CD14-positive monocyte (primary cell): ENCODE data around the gene KRTAP4-2. TPM values are rescaled to one million over a fixed set of nuclear protein-coding genes. Genes with fewer than 3 reads are reported as not detected.

Source experiments
- DNase-seq, 3 donors: peaks; one replicate each; pipeline ENCODE4 v3.0.0-alpha.2; 2011 to 2022
- H2AFZ ChIP-seq: 2 replicates; pipeline ENCODE4 v1.6.0; 2012; ENCODE audit warnings: mild to moderate bottlenecking, low read depth, low read length, inconsistent platforms; ENCODE audit not compliant: insufficient read depth, poor library complexity, severe bottlenecking
- H3K27ac ChIP-seq, 2 donors: 1 replicate in 1 of 2; 2 replicates in 1 of 2; pipeline ENCODE4 v1.5.1; 2012 to 2013; ENCODE audit warnings: low read length in 2 of 2, control low read depth in 1 of 2, inconsistent platforms in 1 of 2, low read depth in 1 of 2, mild to moderate bottlenecking in 1 of 2
- H3K27me3 ChIP-seq, 2 donors: one replicate each; pipeline versions ENCODE4 v1.6.0 to v1.6.1; 2011 to 2013; ENCODE audit warnings: low read length in 2 of 2; ENCODE audit not compliant: control insufficient read depth in 2 of 2, insufficient read depth in 2 of 2
- H3K36me3 ChIP-seq, 2 donors: replicated peaks in 1 of 2; 1 replicate in 1 of 2; 2 replicates in 1 of 2; pipeline versions ENCODE4 v1.5.1 to v1.6.1; 2012 to 2013; ENCODE audit warnings: low read length in 2 of 2, control low read depth in 1 of 2, inconsistent platforms in 1 of 2, mild to moderate bottlenecking in 1 of 2; ENCODE audit not compliant: insufficient read depth in 2 of 2, control insufficient read depth in 1 of 2
- H3K4me1 ChIP-seq, 2 donors: 1 replicate in 1 of 2; 2 replicates in 1 of 2; pipeline versions ENCODE4 v1.5.1 to v1.6.1; 2012 to 2013; ENCODE audit warnings: low read length in 2 of 2, control low read depth in 1 of 2, inconsistent platforms in 1 of 2, mild to moderate bottlenecking in 1 of 2, moderate library complexity in 1 of 2; ENCODE audit not compliant: insufficient read depth in 2 of 2, control insufficient read depth in 1 of 2
- H3K4me2 ChIP-seq: replicated peaks from 2 replicates; pipeline ENCODE3; 2012; ENCODE audit warnings: low read length, moderate library complexity, mild to moderate bottlenecking; ENCODE audit not compliant: poor library complexity, severe bottlenecking; ENCODE audit errors: extremely low read depth
- H3K4me3 ChIP-seq, 3 experiments: fragments of 200-600 bp in 1 of 3; sonication (generic) in 1 of 3; replicated peaks in 1 of 3; 1 replicate in 2 of 3; 2 replicates in 1 of 3; pipeline ENCODE4 v1.5.1; 2011 to 2013; ENCODE audit warnings: low read length in 3 of 3, mild to moderate bottlenecking in 3 of 3, control low read depth in 2 of 3, low read depth in 2 of 3, inconsistent platforms in 1 of 3, moderate library complexity in 1 of 3
- H3K79me2 ChIP-seq: 2 replicates; pipeline ENCODE4 v1.6.0; 2012; ENCODE audit warnings: mild to moderate bottlenecking, control low read depth, inconsistent platforms, low read length, moderate library complexity; ENCODE audit not compliant: insufficient read depth
- H3K9ac ChIP-seq: 2 replicates; pipeline ENCODE4 v1.6.0; 2017; ENCODE audit warnings: low read length, mild to moderate bottlenecking; ENCODE audit not compliant: insufficient read depth, poor library complexity, severe bottlenecking
- H3K9me3 ChIP-seq, 2 donors: replicated peaks in 1 of 2; 1 replicate in 1 of 2; 2 replicates in 1 of 2; pipeline versions ENCODE4 v1.5.1 to v1.6.1; 2012 to 2013; ENCODE audit warnings: low read length in 2 of 2, control low read depth in 1 of 2; ENCODE audit not compliant: control insufficient read depth in 1 of 2, insufficient read depth in 1 of 2
- H4K20me1 ChIP-seq: 2 replicates; pipeline ENCODE4 v1.6.0; 2012; ENCODE audit warnings: mild to moderate bottlenecking, low read length, control low read depth, moderate library complexity; ENCODE audit not compliant: insufficient read depth
- H3K27ac Mint-ChIP-seq, 7 donors: one replicate each; pipeline ENCODE4 v1.8.0; 2020; ENCODE audit warnings: mild to moderate bottlenecking in 7 of 7, mixed read lengths in 7 of 7, moderate library complexity in 6 of 7, inconsistent platforms in 2 of 7
- H3K27me3 Mint-ChIP-seq, 3 donors: one replicate each; pipeline ENCODE4 v1.8.0; 2021 to 2022; ENCODE audit warnings: low read depth in 3 of 3, mild to moderate bottlenecking in 3 of 3, mixed read lengths in 3 of 3, moderate library complexity in 3 of 3, inconsistent platforms in 1 of 3
- H3K36me3 Mint-ChIP-seq, 2 donors: one replicate each; pipeline ENCODE4 v1.8.0; 2020; ENCODE audit warnings: mixed read lengths in 2 of 2, inconsistent platforms in 1 of 2, mild to moderate bottlenecking in 1 of 2
- H3K4me1 Mint-ChIP-seq: one replicate; pipeline ENCODE4 v1.8.0; 2020; ENCODE audit warnings: mild to moderate bottlenecking, mixed read lengths
- H3K4me3 Mint-ChIP-seq, 2 donors: one replicate each; pipeline ENCODE4 v1.8.0; 2020; ENCODE audit warnings: mild to moderate bottlenecking in 2 of 2, mixed read lengths in 2 of 2, moderate library complexity in 1 of 2
- H3K9me3 Mint-ChIP-seq, 7 donors: one replicate each; pipeline ENCODE4 v1.8.0; 2020 to 2022; ENCODE audit warnings: mixed read lengths in 7 of 7, mild to moderate bottlenecking in 6 of 7, moderate library complexity in 6 of 7, inconsistent platforms in 2 of 7
- CTCF ChIP-seq: fragments of 200-600 bp; IDR thresholded peaks from one replicate; pipeline ENCODE4 v1.8.0; 2022; ENCODE audit warnings: antibody characterized with exemption, mild to moderate bottlenecking
- WGBS: methylation state at CpG from one replicate; pipeline ENCODE4 v1.1.5; 2013; ENCODE audit warnings: missing lambda C conversion rate; ENCODE audit not compliant: insufficient coverage; 5-methylcytosine and 5-hydroxymethylcytosine counted together
- intact Hi-C, 2 donors: fragments of 100-400 bp; cut with micrococcal nuclease; formaldehyde crosslinking; loops; one replicate each; pipeline versions ENCODE4 v1.15.0 to v1.15.1; 2023
- polyA plus RNA-seq, 3 donors: library from polyadenylated mRNA; depleted of rRNA in 1 of 3; unstranded in 2 of 3; stranded (reverse) in 1 of 3; fragments of 300-500 nt in 2 of 3; fragments of >200 nt in 1 of 3; fragmentation: Illumina TruSeq in 2 of 3; gene quantifications; 1 replicate in 2 of 3; 2 replicates in 1 of 3; pipeline ENCODE4 v1.2.3, GENCODE V29; 2012 to 2021

Gene KRTAP4-2
- polyA plus RNA-seq, 3 donors: not detected

- Histone ChIP-seq H2AFZ (no peak overlapping the region), H3K4me1 (no peaks in the 10 kb centered on the region), H4K20me1 (no peaks in the 10 kb centered on the region), H3K36me3 (no peaks in the 10 kb centered on the region), H3K79me2 (no peaks in the 10 kb centered on the region), H3K27ac (no peak overlapping the region), H3K4me2 (no peak overlapping the region), H3K4me3 (no peak overlapping the region), H3K9me3 (no peaks in the 10 kb centered on the region), H3K27me3 (no peaks in the 10 kb centered on the region), H3K9ac (no peak overlapping the region)
- WGBS: 97% methylated on average over 7 of the region's 7 CpGs
- H3K4me1 Mint-ChIP-seq: no peaks in the 10 kb centered on the region
- no peak overlapping the region for H3K27ac Mint-ChIP-seq
- TF ChIP-seq CTCF: no peak
- H3K9me3 Mint-ChIP-seq: no peaks in the 10 kb centered on the region
- peaks cover 0 to 4% (median 0%) of the 10 kb centered on the region in 3 donors for H3K27me3 Mint-ChIP-seq
- H3K36me3 Mint-ChIP-seq: no peaks in the 10 kb centered on the region
- intact Hi-C loops: no loop called here
- DNase-seq: no peak
- H3K4me3 Mint-ChIP-seq: no peak overlapping the region
Observed at GRCh38 chr17:41167561-41167960, 10.5 kb downstream of the KRTAP4-2 start.

DNA sequence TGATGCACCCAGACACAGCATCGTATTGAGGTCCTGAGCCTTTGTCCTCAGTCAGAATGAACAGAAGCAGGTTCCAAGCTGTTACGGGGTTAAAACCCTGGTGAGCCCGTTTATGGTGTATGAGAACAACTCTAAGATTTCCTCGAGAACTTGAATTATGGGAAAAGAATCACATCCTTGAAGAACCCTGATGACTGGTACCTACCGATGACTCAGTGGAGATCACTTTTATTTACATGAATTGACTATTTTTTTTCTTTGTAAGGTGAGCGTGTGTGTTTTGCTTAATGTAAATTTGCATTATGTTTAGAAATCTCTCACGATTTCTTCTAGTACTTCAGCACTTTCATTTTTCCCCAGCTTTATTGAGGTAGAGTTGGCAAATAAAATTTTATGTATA lies 14.2 kb downstream of the KRTAP4-2 start:
- Mint-ChIP-seq H3K36me3 (no peaks in the 10 kb centered on the region), H3K4me3 (no peak overlapping the region), H3K9me3 (peaks cover 0 to 2% (median 0%) of the 10 kb centered on the region in 7 donors), H3K27ac (no peak overlapping the region), H3K4me1 (no peaks in the 10 kb centered on the region), H3K27me3 (peaks cover 2 to 4% (median 2%) of the 10 kb centered on the region in 3 donors)
- Histone ChIP-seq H3K4me2 (no peak overlapping the region), H3K9ac (no peak overlapping the region), H3K4me3 (no peak overlapping the region), H2AFZ (no peak overlapping the region), H3K27ac (no peak overlapping the region), H3K36me3 (no peaks in the 10 kb centered on the region), H4K20me1 (no peaks in the 10 kb centered on the region), H3K79me2 (no peaks in the 10 kb centered on the region), H3K4me1 (no peaks in the 10 kb centered on the region), H3K9me3 (no peaks in the 10 kb centered on the region), H3K27me3 (no peaks in the 10 kb centered on the region)
- 86% methylated on average over 4 of the region's 7 CpGs for WGBS
- intact Hi-C loops: no loop called here
- TF ChIP-seq CTCF: no peak
- no peak for DNase-seq
